GM23248 (cell line): ENCODE measurements around the gene SYK.

Source experiments
- EZH2 ChIP-seq: fragments of 200-600 bp; sonication (generic); IDR thresholded peaks from 2 replicates; pipeline ENCODE4 v1.6.1; 2018; ENCODE audit warnings: antibody characterized with exemption, mild to moderate bottlenecking; ENCODE audit not compliant: insufficient read depth, poor library complexity, severe bottlenecking
- EZH2phosphoT487 ChIP-seq: fragments of 200-600 bp; sonication (generic); IDR thresholded peaks from 2 replicates; pipeline ENCODE4 v1.6.1; 2018; ENCODE audit warnings: antibody characterized with exemption, moderate library complexity, mild to moderate bottlenecking, low read depth; ENCODE audit not compliant: insufficient read depth

DNA sequence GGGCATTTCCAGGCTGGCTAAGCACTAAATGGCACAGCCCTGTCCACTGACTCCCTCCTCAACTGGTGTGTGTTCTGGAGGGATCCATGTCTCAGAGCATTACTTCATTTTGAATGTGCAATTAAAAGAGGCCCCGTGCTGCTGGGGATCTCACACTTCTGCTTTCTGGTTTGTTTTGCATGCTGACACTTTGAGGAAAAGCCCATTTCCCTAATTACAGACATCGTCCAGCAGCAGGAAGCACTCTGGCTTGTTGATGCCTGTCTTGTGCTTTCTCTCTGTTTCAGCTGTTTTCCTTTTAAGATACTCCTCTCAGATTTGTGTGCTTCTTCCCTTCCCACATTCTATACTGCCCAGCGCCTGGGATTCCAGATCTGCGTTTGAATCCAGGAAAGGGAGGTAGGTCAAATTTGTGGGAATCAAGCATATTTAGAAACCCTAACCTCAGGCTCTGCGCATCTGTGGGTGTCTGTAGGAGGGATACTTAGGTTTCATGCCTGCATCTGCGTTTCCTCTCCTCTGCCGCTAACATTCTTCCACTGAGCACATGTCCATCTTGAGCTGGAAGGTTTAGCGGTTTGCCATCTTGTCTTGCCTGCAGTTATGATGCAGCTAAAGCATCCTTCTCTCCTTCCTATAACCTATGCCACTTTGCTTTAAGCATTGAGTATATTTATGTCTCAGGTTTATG, 25.7 kb downstream of the SYK start:
- no peak for TF ChIP-seq EZH2
- no peak for TF ChIP-seq EZH2phosphoT487
